ENCODE data around the gene SAAL1. TPM values are rescaled to one million over a fixed set of nuclear protein-coding genes. Genes with fewer than 3 reads are reported as not detected.

Gene SAAL1
- total and polyA plus RNA-seq, 9 donors = 10.3 to 18.8 (median 13.7) TPM

DNA sequence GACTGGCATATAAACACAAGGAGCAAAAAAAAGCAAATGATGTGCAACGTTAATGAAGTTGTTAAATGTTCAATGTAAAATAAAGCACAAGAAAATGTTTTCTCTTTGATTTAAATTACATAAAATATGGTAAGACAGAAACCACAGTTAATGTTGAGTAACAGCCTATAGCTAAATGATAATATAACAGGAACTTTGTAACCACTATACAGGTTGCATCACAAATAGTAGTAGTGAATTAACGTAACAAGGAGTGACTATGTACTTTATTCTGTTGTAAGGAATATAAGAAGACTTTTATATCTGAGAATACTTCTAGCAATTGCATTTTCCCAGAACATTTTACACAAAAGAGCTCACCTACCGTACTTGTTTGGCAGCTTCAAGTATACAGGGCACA lies 16.9 kb downstream of the SAAL1 start:
- H3K36me3 ChIP-seq (ENCODE audit: control insufficient read depth, insufficient read depth, low read length) = peaks cover 43% of the 10 kb centered on the region
- no peaks in the 10 kb centered on the region for H3K4me1 ChIP-seq (ENCODE audit: control insufficient read depth, insufficient read depth, low read length)
- H3K9me3 ChIP-seq (replicated peaks; ENCODE audit: control insufficient read depth, low read depth, low read length) = no peaks in the 10 kb centered on the region
- H3K27me3 ChIP-seq (ENCODE audit: control insufficient read depth, insufficient read depth, low read length) = no peaks in the 10 kb centered on the region
- no peak for DNase-seq
- 100% methylated on average over 1 of the region's 3 CpGs for WGBS (ENCODE audit: insufficient coverage)
- H3K27ac ChIP-seq (ENCODE audit: low read length) = no peak overlapping the region
- H3K4me3 ChIP-seq (ENCODE audit: low read length) = no peak overlapping the region

GRCh38 chr11:18088366-18088765 lies 17.5 kb downstream of the SAAL1 start:
- H3K4me1 ChIP-seq (ENCODE audit: control insufficient read depth, insufficient read depth, low read length) = no peaks in the 10 kb centered on the region
- WGBS (ENCODE audit: insufficient coverage) = 100% methylated on average over 2 of the region's 2 CpGs
- H3K36me3 ChIP-seq (ENCODE audit: control insufficient read depth, insufficient read depth, low read length) = peaks cover 37% of the 10 kb centered on the region
- no peak overlapping the region for H3K27ac ChIP-seq (ENCODE audit: low read length)
- H3K4me3 ChIP-seq (ENCODE audit: low read length) = no peak overlapping the region
- DNase-seq = no peak
- H3K9me3 ChIP-seq (replicated peaks; ENCODE audit: control insufficient read depth, low read depth, low read length) = no peaks in the 10 kb centered on the region
- H3K27me3 ChIP-seq (ENCODE audit: control insufficient read depth, insufficient read depth, low read length) = no peaks in the 10 kb centered on the region

- DNase-seq = no peak
- WGBS (ENCODE audit: insufficient coverage) = 70% methylated on average over 2 of the region's 2 CpGs
Observed at GRCh38 chr11:18081551-18081950, 24.3 kb downstream of the SAAL1 start.

DNA sequence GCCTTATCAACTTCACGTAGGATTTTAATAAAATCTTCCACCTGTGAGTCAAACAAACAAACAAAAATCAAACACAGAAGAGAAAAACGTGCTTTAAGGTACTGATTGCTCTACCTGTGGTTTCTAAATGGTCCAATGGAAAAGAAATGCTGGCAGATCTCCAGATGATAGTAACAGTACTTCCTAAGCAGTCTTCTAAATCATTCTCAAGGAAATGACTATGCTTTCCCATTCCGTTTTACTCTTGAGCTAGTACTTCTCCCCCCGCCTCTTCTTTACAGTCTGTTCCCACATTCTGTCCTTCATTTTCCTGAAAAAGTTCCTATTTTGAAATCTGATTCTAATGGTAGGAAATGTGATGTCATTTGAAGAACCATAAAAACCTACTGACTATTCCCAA lies 25.4 kb downstream of the SAAL1 start:
- Histone ChIP-seq H3K9me3 (replicated peaks; ENCODE audit: control insufficient read depth, low read depth, low read length) (no peaks in the 10 kb centered on the region), H3K4me3 (ENCODE audit: low read length) (no peak overlapping the region), H3K36me3 (ENCODE audit: control insufficient read depth, insufficient read depth, low read length) (peaks cover 20% of the 10 kb centered on the region), H3K27me3 (ENCODE audit: control insufficient read depth, insufficient read depth, low read length) (no peaks in the 10 kb centered on the region), H3K4me1 (ENCODE audit: control insufficient read depth, insufficient read depth, low read length) (no peaks in the 10 kb centered on the region), H3K27ac (ENCODE audit: low read length) (no peak overlapping the region)
- no peak for DNase-seq
- WGBS (ENCODE audit: insufficient coverage) = no CpG with 5 or more reads among the region's 4 CpGs

More at GRCh38 chr11:18081551-18081950, 24.3 kb downstream of the SAAL1 start:
- no peak overlapping the region for H3K4me3 ChIP-seq (ENCODE audit: low read length)
- H3K36me3 ChIP-seq (ENCODE audit: control insufficient read depth, insufficient read depth, low read length) = peaks cover 24% of the 10 kb centered on the region
- H3K9me3 ChIP-seq (replicated peaks; ENCODE audit: control insufficient read depth, low read depth, low read length) = no peaks in the 10 kb centered on the region
- H3K27me3 ChIP-seq (ENCODE audit: control insufficient read depth, insufficient read depth, low read length) = no peaks in the 10 kb centered on the region
- no peaks in the 10 kb centered on the region for H3K4me1 ChIP-seq (ENCODE audit: control insufficient read depth, insufficient read depth, low read length)
- no peak overlapping the region for H3K27ac ChIP-seq (ENCODE audit: low read length)

DNA sequence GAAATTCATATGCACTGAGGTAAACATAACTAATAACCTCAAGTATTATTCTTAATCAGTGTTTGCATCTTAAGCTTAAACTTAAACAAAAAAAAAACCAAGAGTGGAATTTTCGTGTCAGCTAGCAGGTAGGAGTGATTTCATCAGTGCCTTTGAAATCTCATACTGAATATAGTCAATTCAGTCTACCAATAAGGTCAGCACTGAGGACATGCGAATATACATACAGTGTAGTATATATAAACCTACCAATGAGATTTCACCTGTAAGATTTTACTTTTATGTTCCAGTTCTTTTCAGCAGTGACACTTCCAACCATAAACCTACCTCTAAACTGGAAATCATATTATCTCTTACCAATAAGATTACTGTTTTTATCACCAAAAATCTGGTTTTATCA lies 27.0 kb downstream of the SAAL1 start:
- DNase-seq = no peak
- H3K27ac ChIP-seq (ENCODE audit: low read length) = no peak overlapping the region
- WGBS (ENCODE audit: insufficient coverage) = no CpG with 5 or more reads among the region's 2 CpGs
- H3K4me1 ChIP-seq (ENCODE audit: control insufficient read depth, insufficient read depth, low read length) = no peaks in the 10 kb centered on the region
- H3K36me3 ChIP-seq (ENCODE audit: control insufficient read depth, insufficient read depth, low read length) = peaks cover 17% of the 10 kb centered on the region
- H3K9me3 ChIP-seq (replicated peaks; ENCODE audit: control insufficient read depth, low read depth, low read length) = no peaks in the 10 kb centered on the region
- no peak overlapping the region for H3K4me3 ChIP-seq (ENCODE audit: low read length)
- no peaks in the 10 kb centered on the region for H3K27me3 ChIP-seq (ENCODE audit: control insufficient read depth, insufficient read depth, low read length)

DNA sequence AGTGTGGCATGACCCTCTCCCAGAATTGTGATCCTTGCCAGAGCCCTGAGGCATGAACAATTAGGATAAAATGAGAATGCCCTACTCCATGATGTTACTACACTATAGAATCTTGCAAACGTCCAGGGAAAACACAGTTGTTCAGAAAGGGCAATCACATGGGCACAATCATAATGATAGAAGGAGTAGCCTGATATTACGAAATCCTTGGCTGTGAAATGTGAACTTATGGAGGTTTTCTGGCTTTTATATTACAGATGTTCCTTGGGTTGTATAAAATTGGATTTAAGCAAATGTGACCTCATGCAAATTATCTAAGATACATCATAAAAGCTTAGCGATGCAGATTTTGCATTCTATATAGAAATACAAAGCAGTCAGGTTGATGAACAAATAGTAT lies 30.4 kb downstream of the SAAL1 start:
- DNase-seq = no peak
- Histone ChIP-seq H3K4me3 (ENCODE audit: low read length) (no peak overlapping the region), H3K36me3 (ENCODE audit: control insufficient read depth, insufficient read depth, low read length) (peaks cover 8% of the 10 kb centered on the region), H3K4me1 (ENCODE audit: control insufficient read depth, insufficient read depth, low read length) (no peaks in the 10 kb centered on the region), H3K27me3 (ENCODE audit: control insufficient read depth, insufficient read depth, low read length) (no peaks in the 10 kb centered on the region), H3K27ac (ENCODE audit: low read length) (no peak overlapping the region), H3K9me3 (replicated peaks; ENCODE audit: control insufficient read depth, low read depth, low read length) (no peaks in the 10 kb centered on the region)
- no CpG with 5 or more reads among the region's 3 CpGs for WGBS (ENCODE audit: insufficient coverage)

DNA sequence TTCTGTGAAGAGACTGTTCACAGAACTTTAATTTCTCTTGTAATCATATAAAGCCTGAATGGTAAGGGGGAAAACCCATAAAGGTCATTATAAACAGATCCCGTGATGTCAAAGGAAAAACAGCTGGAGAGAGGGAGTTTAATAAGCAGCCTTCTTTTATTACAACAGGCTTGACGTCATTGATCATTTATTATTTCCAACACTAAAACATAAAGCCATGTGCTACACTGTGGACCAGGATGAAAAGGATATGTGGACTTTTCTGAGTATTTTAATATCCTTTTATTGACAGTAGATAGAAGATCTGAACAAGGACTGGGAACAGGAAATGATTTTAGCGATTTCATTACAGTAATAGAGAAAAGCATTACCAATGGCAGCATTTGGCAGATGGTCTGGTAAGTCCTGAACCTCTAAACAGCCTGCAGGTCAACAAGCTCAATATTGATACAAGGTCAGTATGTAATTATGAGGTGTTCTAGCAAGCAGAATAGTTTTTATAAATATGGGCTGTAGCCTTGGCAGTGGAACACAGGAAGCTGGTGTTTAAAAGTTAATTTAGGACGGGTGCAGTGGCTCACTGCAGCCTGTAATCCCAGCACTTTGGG lies 34.7 kb downstream of the SAAL1 start:
- Histone ChIP-seq H3K27me3 (ENCODE audit: control insufficient read depth, insufficient read depth, low read length) (no peaks in the 10 kb centered on the region), H3K9me3 (replicated peaks; ENCODE audit: control insufficient read depth, low read depth, low read length) (no peaks in the 10 kb centered on the region), H3K4me3 (ENCODE audit: low read length) (no peak overlapping the region), H3K36me3 (ENCODE audit: control insufficient read depth, insufficient read depth, low read length) (no peaks in the 10 kb centered on the region), H3K27ac (ENCODE audit: low read length) (no peak overlapping the region), H3K4me1 (ENCODE audit: control insufficient read depth, insufficient read depth, low read length) (no peaks in the 10 kb centered on the region)
- DNase-seq = no peak
- 100% methylated on average over 1 of the region's 4 CpGs for WGBS (ENCODE audit: insufficient coverage)

DNA sequence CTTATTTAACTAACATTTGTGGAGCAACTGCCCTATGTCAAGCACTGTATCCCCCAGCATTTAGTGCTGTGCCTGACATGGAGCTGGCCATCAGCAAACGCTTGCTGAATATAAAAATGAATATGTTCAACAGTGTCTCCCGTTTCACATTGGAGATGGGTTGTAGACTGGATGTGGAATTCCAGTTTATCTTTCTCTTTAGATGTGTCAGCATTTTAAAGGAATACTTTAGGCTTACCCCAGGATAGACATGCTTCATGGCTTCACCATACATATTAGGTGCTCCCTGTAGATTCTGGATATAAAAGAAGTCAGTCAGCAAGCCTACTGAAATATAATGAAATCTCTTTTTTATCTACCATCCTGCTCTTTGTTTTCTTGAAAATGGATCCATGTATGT lies 38.5 kb downstream of the SAAL1 start:
- WGBS (ENCODE audit: insufficient coverage) = no CpG with 5 or more reads among the region's 2 CpGs
- Histone ChIP-seq H3K27me3 (ENCODE audit: control insufficient read depth, insufficient read depth, low read length) (no peaks in the 10 kb centered on the region), H3K9me3 (replicated peaks; ENCODE audit: control insufficient read depth, low read depth, low read length) (no peaks in the 10 kb centered on the region), H3K4me3 (ENCODE audit: low read length) (no peak overlapping the region), H3K4me1 (ENCODE audit: control insufficient read depth, insufficient read depth, low read length) (no peaks in the 10 kb centered on the region), H3K27ac (ENCODE audit: low read length) (no peak overlapping the region), H3K36me3 (ENCODE audit: control insufficient read depth, insufficient read depth, low read length) (no peaks in the 10 kb centered on the region)
- no peak for DNase-seq

GRCh38 chr11:18066626-18067025 lies 39.3 kb downstream of the SAAL1 start:
- Histone ChIP-seq H3K9me3 (replicated peaks; ENCODE audit: control insufficient read depth, low read depth, low read length) (no peaks in the 10 kb centered on the region), H3K27me3 (ENCODE audit: control insufficient read depth, insufficient read depth, low read length) (no peaks in the 10 kb centered on the region), H3K36me3 (ENCODE audit: control insufficient read depth, insufficient read depth, low read length) (no peaks in the 10 kb centered on the region), H3K4me1 (ENCODE audit: control insufficient read depth, insufficient read depth, low read length) (no peaks in the 10 kb centered on the region), H3K27ac (ENCODE audit: low read length) (no peak overlapping the region), H3K4me3 (ENCODE audit: low read length) (no peak overlapping the region)
- WGBS (ENCODE audit: insufficient coverage) = no CpG with 5 or more reads among the region's 2 CpGs
- DNase-seq = no peak

- Histone ChIP-seq H3K9me3 (replicated peaks; ENCODE audit: control insufficient read depth, low read depth, low read length) (no peaks in the 10 kb centered on the region), H3K27me3 (ENCODE audit: control insufficient read depth, insufficient read depth, low read length) (no peaks in the 10 kb centered on the region), H3K36me3 (ENCODE audit: control insufficient read depth, insufficient read depth, low read length) (no peaks in the 10 kb centered on the region), H3K4me3 (ENCODE audit: low read length) (no peak overlapping the region), H3K4me1 (ENCODE audit: control insufficient read depth, insufficient read depth, low read length) (no peaks in the 10 kb centered on the region), H3K27ac (ENCODE audit: low read length) (no peak overlapping the region)
- DNase-seq = no peak
- 87% methylated on average over 7 of the region's 8 CpGs for WGBS (ENCODE audit: insufficient coverage)
Observed at GRCh38 chr11:18065572-18065971, 40.3 kb downstream of the SAAL1 start.

GRCh38 chr11:18064450-18065054 lies 41.3 kb downstream of the SAAL1 start:
- Histone ChIP-seq H3K4me1 (ENCODE audit: control insufficient read depth, insufficient read depth, low read length) (no peaks in the 10 kb centered on the region), H3K9me3 (replicated peaks; ENCODE audit: control insufficient read depth, low read depth, low read length) (no peaks in the 10 kb centered on the region), H3K36me3 (ENCODE audit: control insufficient read depth, insufficient read depth, low read length) (no peaks in the 10 kb centered on the region), H3K27ac (ENCODE audit: low read length) (no peak overlapping the region), H3K4me3 (ENCODE audit: low read length) (no peak overlapping the region), H3K27me3 (ENCODE audit: control insufficient read depth, insufficient read depth, low read length) (no peaks in the 10 kb centered on the region)
- 87% methylated on average over 4 of the region's 7 CpGs for WGBS (ENCODE audit: insufficient coverage)
- no peak for DNase-seq

Data from muscle of leg (tissue), 11 donors.